GM12875 (cell line): Measurements from ENCODE around the gene NRXN2.

Experiments used
- H3K4me3 ChIP-seq: one replicate; pipeline ENCODE4 v1.5.1; 2011; ENCODE audit warnings: low read depth, low read length, control low read depth
- CTCF ChIP-seq: IDR thresholded peaks from 2 replicates; pipeline ENCODE4 v1.5.1; 2011; ENCODE audit warnings: low read depth, mild to moderate bottlenecking, control low read depth, inconsistent platforms, low read length, moderate library complexity, borderline replicate concordance; ENCODE audit not compliant: insufficient read depth

The NRXN2 gene

GRCh38 chr11:64632654-64633053, 90.3 kb downstream of the NRXN2 start:
- no peak for TF ChIP-seq CTCF
- no peak overlapping the region for H3K4me3 ChIP-seq

GRCh38 chr11:64632237-64632636, 90.8 kb downstream of the NRXN2 start:
- no peak overlapping the region for H3K4me3 ChIP-seq
- no peak for TF ChIP-seq CTCF

GRCh38 chr11:64631675-64632074, 91.3 kb downstream of the NRXN2 start:
- no peak for TF ChIP-seq CTCF

GRCh38 chr11:64629796-64630562, 93.0 kb downstream of the NRXN2 start:
- no peak overlapping the region for H3K4me3 ChIP-seq
- no peak for TF ChIP-seq CTCF

More at GRCh38 chr11:64631675-64632074, 91.3 kb downstream of the NRXN2 start:
- H3K4me3 ChIP-seq = no peak overlapping the region

DNA sequence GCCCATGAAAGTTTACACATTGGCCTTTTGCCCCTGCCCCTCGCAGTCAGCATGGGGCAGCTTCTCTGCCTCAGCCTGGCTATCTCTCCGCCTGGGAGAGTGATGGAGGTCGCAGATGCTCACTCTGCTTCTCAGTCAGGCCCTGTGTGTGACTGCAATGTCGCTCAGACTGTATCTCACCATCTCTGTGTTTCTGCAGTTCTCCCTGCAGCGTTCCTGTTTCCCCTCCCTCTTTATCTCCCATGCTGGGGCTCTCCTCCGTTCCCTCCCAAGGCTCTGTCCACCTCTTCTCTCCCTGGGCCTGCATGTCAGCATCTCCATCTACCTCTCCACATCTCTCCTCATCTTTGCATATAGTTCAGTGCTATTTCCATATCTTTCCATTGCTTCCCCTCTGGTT, 93.9 kb downstream of the NRXN2 start:
- no peak for TF ChIP-seq CTCF
- H3K4me3 ChIP-seq = no peak overlapping the region

GRCh38 chr11:64628596-64628995, 94.4 kb downstream of the NRXN2 start:
- no peak overlapping the region for H3K4me3 ChIP-seq
- no peak for TF ChIP-seq CTCF

- no peak for TF ChIP-seq CTCF
- H3K4me3 ChIP-seq = no peak overlapping the region
Measured at GRCh38 chr11:64627371-64627770, 95.6 kb downstream of the NRXN2 start.
